ENCODE results near the gene NAXE.
A peak's percentile ranks its signal among the peaks of the same experiment; 100 is the strongest.
"Not testable (repeated sequence)": the region's sequence is repeated elsewhere in the genome, so short reads cannot be mapped to it uniquely, and the experiment has no call there.

NAXE gene

GRCh38 chr1:156602557-156602993, 11.0 kb downstream of the NAXE start:
- H3K4me3 ChIP-seq (ENCODE audit: low read depth, low read length), result peak overlapping the region; percentile 100
- peak; percentile 47 for TF ChIP-seq CTCF (IDR thresholded peaks at IDR 0.05; ENCODE audit: insufficient read depth, low read depth, low read length, missing control alignments)
- DNase-seq (ENCODE audit: low read depth), result peak; percentile 43

GRCh38 chr1:156607344-156607743, 15.8 kb downstream of the NAXE start:
- not testable (repeated sequence) for DNase-seq (ENCODE audit: low read depth); H3K4me3 ChIP-seq (ENCODE audit: low read depth, low read length)

GRCh38 chr1:156608036-156608674, 16.6 kb downstream of the NAXE start:
- H3K4me3 ChIP-seq (ENCODE audit: low read depth, low read length), result no peak overlapping the region
- DNase-seq (ENCODE audit: low read depth), result peak; percentile 86

GRCh38 chr1:156608981-156609380, 17.4 kb downstream of the NAXE start:
- no peak overlapping the region for H3K4me3 ChIP-seq (ENCODE audit: low read depth, low read length)
- TF ChIP-seq CTCF (IDR thresholded peaks at IDR 0.05; ENCODE audit: insufficient read depth, low read depth, low read length, missing control alignments), result peak; percentile 69
- DNase-seq (ENCODE audit: low read depth), result peak; percentile 69

More at GRCh38 chr1:156608036-156608674, 16.6 kb downstream of the NAXE start:
- TF ChIP-seq CTCF (IDR thresholded peaks at IDR 0.05; ENCODE audit: insufficient read depth, low read depth, low read length, missing control alignments), result peak; percentile 83

- H3K4me3 ChIP-seq (ENCODE audit: low read depth, low read length); DNase-seq (ENCODE audit: low read depth): not testable (repeated sequence)
These were observed 18.5 kb downstream of the NAXE start for GRCh38 chr1:156610072-156610471.

- DNase-seq (ENCODE audit: low read depth), result no peak
- no peak overlapping the region for H3K4me3 ChIP-seq (ENCODE audit: low read depth, low read length)
- no peak for TF ChIP-seq CTCF (IDR thresholded peaks at IDR 0.05; ENCODE audit: insufficient read depth, low read depth, low read length, missing control alignments)
These were observed 21.1 kb downstream of the NAXE start for GRCh38 chr1:156612666-156613065.

- TF ChIP-seq CTCF (IDR thresholded peaks at IDR 0.05; ENCODE audit: insufficient read depth, low read depth, low read length, missing control alignments), result no peak
- no peak overlapping the region for H3K4me3 ChIP-seq (ENCODE audit: low read depth, low read length)
- DNase-seq (ENCODE audit: low read depth), result no peak
These were observed 24.4 kb downstream of the NAXE start for GRCh38 chr1:156615946-156616345.

- H3K4me3 ChIP-seq (ENCODE audit: low read depth, low read length), result no peak overlapping the region
- TF ChIP-seq CTCF (IDR thresholded peaks at IDR 0.05; ENCODE audit: insufficient read depth, low read depth, low read length, missing control alignments), result no peak
- no peak for DNase-seq (ENCODE audit: low read depth)
These were observed 24.9 kb downstream of the NAXE start for GRCh38 chr1:156616463-156616862.
